Measurements from ENCODE around the gene STK40.

STK40 gene

GRCh38 chr1:36385410-36386264 is at the start of gene STK40:
TSS of gene STK40 (minus strand) at chr1:36385924. CDS start at chr1:36361332, 24,592 bp downstream.
- DNase-seq (ENCODE audit: low read depth in 2 of 2): peak; percentile 99

GRCh38 chr1:36433102-36433501 is 47.4 kb upstream of the STK40 start:
- DNase-seq (ENCODE audit: low read depth in 2 of 2): no peak

GRCh38 chr1:36432616-36433015 is 46.9 kb upstream of the STK40 start:
- no peak for DNase-seq (ENCODE audit: low read depth in 2 of 2)

GRCh38 chr1:36425791-36426190 is 40.1 kb upstream of the STK40 start:
- no peak for DNase-seq (ENCODE audit: low read depth in 2 of 2)

GRCh38 chr1:36421649-36422048 is 35.9 kb upstream of the STK40 start:
- no peak for DNase-seq (ENCODE audit: low read depth in 2 of 2)

- DNase-seq (ENCODE audit: low read depth in 2 of 2): peak; percentile 54 to 55
Observed at GRCh38 chr1:36420836-36421317, 35.2 kb upstream of the STK40 start.

GRCh38 chr1:36420409-36420808 is 34.7 kb upstream of the STK40 start:
- DNase-seq (ENCODE audit: low read depth in 2 of 2): no peak

- no peak for DNase-seq (ENCODE audit: low read depth in 2 of 2)
Observed at GRCh38 chr1:36419569-36419968, 33.8 kb upstream of the STK40 start.

- no peak for DNase-seq (ENCODE audit: low read depth in 2 of 2)
Observed at GRCh38 chr1:36419140-36419539, 33.4 kb upstream of the STK40 start.

- no peak for DNase-seq (ENCODE audit: low read depth in 2 of 2)
Observed at GRCh38 chr1:36417931-36418330, 32.2 kb upstream of the STK40 start.

GRCh38 chr1:36415661-36416326 is 30.1 kb upstream of the STK40 start:
- DNase-seq (ENCODE audit: low read depth in 2 of 2): no peak

- DNase-seq (ENCODE audit: low read depth in 2 of 2): no peak
Observed at GRCh38 chr1:36414384-36414783, 28.7 kb upstream of the STK40 start.

GRCh38 chr1:36411674-36412648 is 26.2 kb upstream of the STK40 start:
- peak in 1 of 2 experiments; percentile 6 for DNase-seq (ENCODE audit: low read depth in 2 of 2)

GRCh38 chr1:36408479-36408878 is 22.8 kb upstream of the STK40 start:
- no peak for DNase-seq (ENCODE audit: low read depth in 2 of 2)

- DNase-seq (ENCODE audit: low read depth in 2 of 2): no peak
Observed at GRCh38 chr1:36406440-36406839, 20.7 kb upstream of the STK40 start.

GRCh38 chr1:36402504-36402890 is 16.8 kb upstream of the STK40 start:
- DNase-seq (ENCODE audit: low read depth in 2 of 2): no peak

- no peak for DNase-seq (ENCODE audit: low read depth in 2 of 2)
Observed at GRCh38 chr1:36401602-36402503, 16.1 kb upstream of the STK40 start.

GRCh38 chr1:36400825-36401601 is 15.3 kb upstream of the STK40 start:
- peak in 1 of 2 experiments; percentile 22 for DNase-seq (ENCODE audit: low read depth in 2 of 2)

GRCh38 chr1:36400514-36400824 is 14.7 kb upstream of the STK40 start:
- DNase-seq (ENCODE audit: low read depth in 2 of 2): no peak

- DNase-seq (ENCODE audit: low read depth in 2 of 2): no peak
Observed at GRCh38 chr1:36398370-36398977, 12.8 kb upstream of the STK40 start.

Measured in fibroblast of skin of left quadriceps (primary cell).